ENCODE data around the gene GNA12.
A peak's percentile ranks its signal among the peaks of the same experiment; 100 is the strongest.
"Not testable (repeated sequence)": the region's sequence is repeated elsewhere in the genome, so short reads cannot be mapped to it uniquely, and the experiment has no call there.

The GNA12 gene

GRCh38 chr7:2701832-2702593 is 142.1 kb downstream of the GNA12 start:
- Histone ChIP-seq H3K4me2 (peak overlapping the region; percentile 84), H3K27ac (peak overlapping the region; percentile 22; the same call in 1 of the 2 replicates), H3K27me3 (no peaks in the 10 kb centered on the region)

GRCh38 chr7:2701424-2701823 is 142.7 kb downstream of the GNA12 start:
- TF ChIP-seq Cebpa-rat (IDR thresholded peaks at IDR 0.05), result no peak
- peak overlapping the region; percentile 84 for H3K4me2 ChIP-seq
- H3K4me1 ChIP-seq, result peaks cover 85% of the 10 kb centered on the region
- no peak overlapping the region for H3K4me3 ChIP-seq
- H4K20me1 ChIP-seq, result no peaks in the 10 kb centered on the region
- no peak overlapping the region for H3K9ac ChIP-seq
- H3K27ac ChIP-seq, result no peak overlapping the region
- no peaks in the 10 kb centered on the region for H3K36me3 ChIP-seq
- H3K27me3 ChIP-seq, result no peaks in the 10 kb centered on the region
- H3K9me3 ChIP-seq, result no peaks in the 10 kb centered on the region; the same call in 1 of the 2 replicates

More at GRCh38 chr7:2701832-2702593, 142.1 kb downstream of the GNA12 start:
- no peaks in the 10 kb centered on the region for H3K36me3 ChIP-seq
- TF ChIP-seq Cebpa-rat (IDR thresholded peaks at IDR 0.05), result no peak
- no peaks in the 10 kb centered on the region; the same call in 1 of the 2 replicates for H3K9me3 ChIP-seq
- peaks cover 85% of the 10 kb centered on the region for H3K4me1 ChIP-seq
- no peaks in the 10 kb centered on the region for H4K20me1 ChIP-seq
- no peak overlapping the region for H3K4me3 ChIP-seq
- peak overlapping the region; percentile 48; the same call in 1 of the 2 replicates for H3K9ac ChIP-seq

GRCh38 chr7:2700141-2700850 is 143.8 kb downstream of the GNA12 start:
- Histone ChIP-seq H3K36me3 (no peaks in the 10 kb centered on the region), H3K27ac (peak overlapping the region; percentile 65), H4K20me1 (no peaks in the 10 kb centered on the region), H3K9me3 (no peaks in the 10 kb centered on the region; the same call in 1 of the 2 replicates), H3K9ac (peak overlapping the region; percentile 36; the same call in 1 of the 2 replicates), H3K27me3 (no peaks in the 10 kb centered on the region), H3K4me1 (peaks cover 82% of the 10 kb centered on the region), H3K4me2 (peak overlapping the region; percentile 84), H3K4me3 (peak overlapping the region; percentile 27; the same call in 1 of the 2 replicates)
- TF ChIP-seq Cebpa-rat (IDR thresholded peaks at IDR 0.05), result no peak

GRCh38 chr7:2699289-2699620 is 144.9 kb downstream of the GNA12 start:
- Histone ChIP-seq H3K9ac (peak overlapping the region; percentile 36; the same call in 1 of the 2 replicates), H3K4me1 (peaks cover 78% of the 10 kb centered on the region), H3K9me3 (no peaks in the 10 kb centered on the region), H3K27me3 (no peaks in the 10 kb centered on the region), H3K4me3 (peak overlapping the region; percentile 27), H3K27ac (peak overlapping the region; percentile 65), H3K4me2 (peak overlapping the region; percentile 84), H4K20me1 (no peaks in the 10 kb centered on the region), H3K36me3 (no peaks in the 10 kb centered on the region)
- no peak for TF ChIP-seq Cebpa-rat (IDR thresholded peaks at IDR 0.05)

GRCh38 chr7:2698581-2699288 is 145.4 kb downstream of the GNA12 start:
- no peaks in the 10 kb centered on the region for H3K36me3 ChIP-seq
- H3K4me1 ChIP-seq, result peaks cover 84% of the 10 kb centered on the region
- 0 out of 2 replicates have a peak overlapping the region, but pooled peaks have one; percentile 36 for H3K9ac ChIP-seq
- H3K4me2 ChIP-seq, result peak overlapping the region; percentile 84
- no peak for TF ChIP-seq Cebpa-rat (IDR thresholded peaks at IDR 0.05)
- peak overlapping the region; percentile 65 for H3K27ac ChIP-seq
- H3K27me3 ChIP-seq, result no peaks in the 10 kb centered on the region
- H3K4me3 ChIP-seq, result peak overlapping the region; percentile 27; the same call in 1 of the 2 replicates
- H3K9me3 ChIP-seq, result no peaks in the 10 kb centered on the region
- H4K20me1 ChIP-seq, result no peaks in the 10 kb centered on the region

- peaks cover 72% of the 10 kb centered on the region for H3K4me1 ChIP-seq
Observed at GRCh38 chr7:2694122-2694436, 150.0 kb downstream of the GNA12 start.

GRCh38 chr7:2693420-2694121 is 150.5 kb downstream of the GNA12 start:
- H4K20me1 ChIP-seq, H3K9me3 ChIP-seq, H3K4me3 ChIP-seq, H3K9ac ChIP-seq, H3K36me3 ChIP-seq, H3K27ac ChIP-seq: not testable (repeated sequence)
- Histone ChIP-seq H3K4me2 (peak overlapping the region; percentile 41), H3K27me3 (peaks cover 31% of the 10 kb centered on the region), H3K4me1 (peaks cover 72% of the 10 kb centered on the region)

More at GRCh38 chr7:2694122-2694436, 150.0 kb downstream of the GNA12 start:
- not testable (repeated sequence) for H3K27ac ChIP-seq, H4K20me1 ChIP-seq, H3K9me3 ChIP-seq, H3K36me3 ChIP-seq, H3K9ac ChIP-seq, H3K4me3 ChIP-seq
- Histone ChIP-seq H3K4me2 (peak overlapping the region; percentile 41; the same call in 1 of the 2 replicates), H3K27me3 (peaks cover 26% of the 10 kb centered on the region)

- TF ChIP-seq Cebpa-rat (IDR thresholded peaks at IDR 0.05), result no peak
- Histone ChIP-seq H3K9ac (no peak overlapping the region), H3K9me3 (no peaks in the 10 kb centered on the region), H3K4me3 (no peak overlapping the region), H3K27ac (no peak overlapping the region), H3K4me1 (peaks cover 72% of the 10 kb centered on the region), H3K36me3 (no peaks in the 10 kb centered on the region), H4K20me1 (peaks cover 16% of the 10 kb centered on the region; the same call in 1 of the 2 replicates), H3K4me2 (peak overlapping the region; percentile 41), H3K27me3 (peaks cover 42% of the 10 kb centered on the region)
Observed at GRCh38 chr7:2692543-2692942, 151.6 kb downstream of the GNA12 start.

GRCh38 chr7:2691932-2692439 is 152.1 kb downstream of the GNA12 start:
- H3K9me3 ChIP-seq, H3K4me3 ChIP-seq, H3K4me2 ChIP-seq, H3K36me3 ChIP-seq, H3K9ac ChIP-seq, H3K27ac ChIP-seq: not testable (repeated sequence)
- H4K20me1 ChIP-seq, result peaks cover 20% of the 10 kb centered on the region; the same call in 1 of the 2 replicates
- H3K27me3 ChIP-seq, result peaks cover 47% of the 10 kb centered on the region
- peaks cover 71% of the 10 kb centered on the region for H3K4me1 ChIP-seq

Measured in BLaER1 (cell line).